Measurements from ENCODE around the gene PLEKHB1.

The PLEKHB1 gene

GRCh38 chr11:73652856-73653559, 6.6 kb downstream of the PLEKHB1 start:
- DNase-seq = no peak
- TF ChIP-seq GATA1 (IDR thresholded peaks at IDR 0.05; ENCODE audit: low read depth, low read length) = no peak

GRCh38 chr11:73653996-73654395, 7.6 kb downstream of the PLEKHB1 start:
- TF ChIP-seq POLR2A (IDR thresholded peaks at IDR 0.05; ENCODE audit: low read length) (no peak), GATA1 (IDR thresholded peaks at IDR 0.05; ENCODE audit: low read depth, low read length) (no peak)

GRCh38 chr11:73654482-73655021, 8.2 kb downstream of the PLEKHB1 start:
- TF ChIP-seq GATA1 (IDR thresholded peaks at IDR 0.05; ENCODE audit: low read depth, low read length) (no peak), POLR2A (IDR thresholded peaks at IDR 0.05; ENCODE audit: low read length) (no peak)
- no peak for DNase-seq

More at GRCh38 chr11:73653996-73654395, 7.6 kb downstream of the PLEKHB1 start:
- DNase-seq = no peak

GRCh38 chr11:73655686-73656085, 9.3 kb downstream of the PLEKHB1 start:
- DNase-seq = no peak
- TF ChIP-seq GATA1 (IDR thresholded peaks at IDR 0.05; ENCODE audit: low read depth, low read length) (no peak), POLR2A (IDR thresholded peaks at IDR 0.05; ENCODE audit: low read length) (no peak)

- TF ChIP-seq GATA1 (IDR thresholded peaks at IDR 0.05; ENCODE audit: low read depth, low read length) (no peak), POLR2A (IDR thresholded peaks at IDR 0.05; ENCODE audit: low read length) (no peak)
- DNase-seq = no peak
Measured at GRCh38 chr11:73656985-73657384, 10.6 kb downstream of the PLEKHB1 start.

GRCh38 chr11:73659961-73660360, 13.6 kb downstream of the PLEKHB1 start:
- no peak for TF ChIP-seq GATA1 (IDR thresholded peaks at IDR 0.05; ENCODE audit: low read depth, low read length)
- no peak for TF ChIP-seq POLR2A (IDR thresholded peaks at IDR 0.05; ENCODE audit: low read length)
- DNase-seq = no peak

GRCh38 chr11:73660497-73661034, 14.2 kb downstream of the PLEKHB1 start:
- TF ChIP-seq GATA1 (IDR thresholded peaks at IDR 0.05; ENCODE audit: low read depth, low read length) (no peak), POLR2A (IDR thresholded peaks at IDR 0.05; ENCODE audit: low read length) (no peak)
- no peak for DNase-seq

- DNase-seq = peak; percentile 72 to 87
- no peak for TF ChIP-seq POLR2A (IDR thresholded peaks at IDR 0.05; ENCODE audit: low read length)
- TF ChIP-seq GATA1 (IDR thresholded peaks at IDR 0.05; ENCODE audit: low read depth, low read length) = no peak
Measured at GRCh38 chr11:73661035-73661628, 14.8 kb downstream of the PLEKHB1 start.

GRCh38 chr11:73662445-73663157, 16.2 kb downstream of the PLEKHB1 start:
- peak in 1 of 2 experiments; percentile 14 for DNase-seq

GRCh38 chr11:73663604-73664495, 17.5 kb downstream of the PLEKHB1 start:
- TF ChIP-seq GATA1 (IDR thresholded peaks at IDR 0.05; ENCODE audit: low read depth, low read length) = no peak
- TF ChIP-seq POLR2A (IDR thresholded peaks at IDR 0.05; ENCODE audit: low read length) = no peak

More at GRCh38 chr11:73662445-73663157, 16.2 kb downstream of the PLEKHB1 start:
- TF ChIP-seq GATA1 (IDR thresholded peaks at IDR 0.05; ENCODE audit: low read depth, low read length) = no peak
- TF ChIP-seq POLR2A (IDR thresholded peaks at IDR 0.05; ENCODE audit: low read length) = no peak

GRCh38 chr11:73664877-73665276, 18.5 kb downstream of the PLEKHB1 start:
- DNase-seq = no peak
- no peak for TF ChIP-seq POLR2A (IDR thresholded peaks at IDR 0.05; ENCODE audit: low read length)
- no peak for TF ChIP-seq GATA1 (IDR thresholded peaks at IDR 0.05; ENCODE audit: low read depth, low read length)

More at GRCh38 chr11:73663604-73664495, 17.5 kb downstream of the PLEKHB1 start:
- DNase-seq = no peak

GRCh38 chr11:73667891-73668290, 21.5 kb downstream of the PLEKHB1 start:
- peak; percentile 11 to 13 for DNase-seq
- TF ChIP-seq GATA1 (IDR thresholded peaks at IDR 0.05; ENCODE audit: low read depth, low read length) = no peak
- TF ChIP-seq POLR2A (IDR thresholded peaks at IDR 0.05; ENCODE audit: low read length) = no peak

- DNase-seq = no peak
- TF ChIP-seq POLR2A (IDR thresholded peaks at IDR 0.05; ENCODE audit: low read length) = no peak
Measured at GRCh38 chr11:73670808-73671207, 24.4 kb downstream of the PLEKHB1 start.

Measured in erythroblast (primary cell).